Measurements from ENCODE around the gene MZT2A.
"Not testable (repeated sequence)": the region's sequence is repeated elsewhere in the genome, so short reads cannot be mapped to it uniquely, and the experiment has no call there.

The MZT2A gene

DNA sequence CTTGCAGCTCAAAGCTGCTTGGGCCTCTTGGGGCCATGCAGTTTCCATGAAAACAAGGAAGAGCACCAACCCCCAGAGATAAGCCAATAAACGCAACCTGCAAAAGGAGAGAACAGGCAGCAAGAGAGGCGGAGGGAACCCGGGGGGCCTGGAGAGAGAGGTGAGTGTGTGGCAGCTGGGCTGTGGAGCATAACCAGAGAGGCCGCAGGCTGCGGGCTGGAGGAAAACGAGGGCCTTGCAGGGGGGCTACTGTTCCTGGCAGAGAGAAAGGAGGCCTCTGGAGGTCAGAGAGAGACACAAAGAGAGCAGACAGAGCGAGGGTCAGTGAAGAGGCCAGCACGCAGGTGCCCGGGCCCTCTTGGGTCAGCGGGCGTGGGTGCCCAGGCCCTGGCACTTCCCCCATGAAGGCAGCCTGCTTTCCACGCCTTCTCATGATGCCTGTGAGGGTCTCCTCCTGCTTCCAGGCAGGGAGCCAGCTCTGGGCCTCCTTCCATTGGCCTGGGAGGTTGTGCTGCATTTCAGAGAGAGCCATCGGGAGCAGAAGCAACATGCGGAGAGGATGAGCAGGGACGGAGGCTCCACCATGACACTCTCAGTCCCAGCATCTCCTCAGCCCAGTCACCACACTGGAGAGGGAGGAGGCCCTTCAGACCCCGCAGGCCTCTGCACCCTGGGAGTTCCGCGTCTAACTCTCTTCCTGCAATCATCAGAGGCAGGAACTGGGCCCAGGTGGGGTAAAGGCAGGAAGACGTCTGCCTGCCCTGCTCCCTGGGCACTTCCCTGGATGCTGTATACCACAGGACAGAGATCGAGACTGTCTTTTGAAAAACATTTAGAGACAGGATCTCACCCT is 1.4 kb downstream of the MZT2A start:
- DNase-seq, result not testable (repeated sequence)

DNA sequence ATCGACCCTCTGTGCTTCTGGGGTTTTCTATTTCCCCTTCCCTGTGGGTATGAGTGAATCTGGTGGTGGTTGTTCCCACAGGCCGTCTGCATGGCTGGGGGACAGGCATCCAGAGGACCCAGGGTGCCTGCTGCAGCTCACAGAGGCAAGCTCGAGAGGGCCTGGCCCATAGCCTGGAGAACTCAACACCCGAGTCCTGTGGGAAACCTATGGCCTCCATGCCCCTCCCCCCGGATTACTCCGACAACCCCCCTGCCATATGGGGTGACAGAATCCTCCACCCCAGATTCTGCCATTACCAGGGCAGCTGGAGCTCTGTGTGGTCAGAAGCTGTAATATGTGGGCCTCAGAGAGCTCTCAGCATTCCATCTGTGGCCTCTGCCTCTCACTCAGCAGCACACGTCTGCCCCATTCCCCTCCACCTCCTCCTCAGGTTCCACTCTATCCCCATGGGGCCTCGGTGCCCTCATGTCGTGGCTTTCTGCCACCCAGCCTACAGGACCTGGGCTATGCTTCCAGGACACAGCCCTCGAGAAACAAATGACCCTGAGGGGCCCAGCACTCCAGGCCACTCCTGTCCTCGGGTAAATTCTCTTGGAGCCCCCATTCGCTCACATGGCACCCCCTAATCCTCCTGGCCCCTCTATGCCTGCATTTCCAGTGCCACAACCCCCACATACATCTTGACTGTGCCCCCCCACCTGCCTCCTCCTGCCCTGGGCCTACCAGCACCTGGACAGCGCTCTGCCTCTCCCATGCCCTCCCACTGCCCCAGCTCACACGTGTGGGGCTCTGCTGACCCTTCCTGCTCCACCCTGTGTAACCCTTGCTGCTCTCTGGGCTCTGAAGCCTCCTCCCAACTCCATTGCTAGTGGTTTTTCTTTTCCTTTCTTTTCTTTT is 3.6 kb downstream of the MZT2A start:
- no peak for DNase-seq

DNA sequence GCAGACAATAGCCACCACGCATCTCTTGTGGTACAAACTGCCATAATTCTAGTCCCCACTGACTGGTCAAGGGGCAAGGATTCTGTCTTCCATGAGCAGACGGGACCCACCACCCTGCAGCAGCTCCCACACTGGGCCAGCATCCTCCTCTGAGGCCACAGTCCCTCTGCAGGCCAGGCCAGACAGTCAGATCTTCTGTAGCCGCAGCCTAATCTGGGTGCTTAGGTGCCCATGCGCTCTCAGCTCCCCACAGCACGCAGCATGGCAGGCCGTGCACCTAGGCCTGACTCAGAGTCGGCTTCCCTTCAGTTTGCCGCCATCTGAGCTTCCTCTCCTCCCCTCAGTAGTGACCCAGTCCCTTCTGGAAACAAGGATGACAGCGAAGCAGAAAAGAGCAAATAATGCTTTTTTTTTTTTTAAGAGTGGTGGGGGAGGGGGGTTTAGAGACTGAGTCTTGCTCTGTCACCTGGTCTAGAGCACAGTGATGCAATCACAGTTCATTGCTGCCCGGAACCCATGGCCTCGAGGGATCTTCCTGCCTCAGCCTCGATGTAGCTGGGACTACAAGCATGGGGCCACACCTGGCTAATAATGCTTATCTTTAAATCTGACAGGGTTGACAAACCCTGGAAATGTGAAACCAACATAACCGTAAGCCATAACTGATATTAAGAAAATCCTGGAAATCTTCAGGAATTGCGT is 5.8 kb downstream of the MZT2A start:
- not testable (repeated sequence) for DNase-seq

DNA sequence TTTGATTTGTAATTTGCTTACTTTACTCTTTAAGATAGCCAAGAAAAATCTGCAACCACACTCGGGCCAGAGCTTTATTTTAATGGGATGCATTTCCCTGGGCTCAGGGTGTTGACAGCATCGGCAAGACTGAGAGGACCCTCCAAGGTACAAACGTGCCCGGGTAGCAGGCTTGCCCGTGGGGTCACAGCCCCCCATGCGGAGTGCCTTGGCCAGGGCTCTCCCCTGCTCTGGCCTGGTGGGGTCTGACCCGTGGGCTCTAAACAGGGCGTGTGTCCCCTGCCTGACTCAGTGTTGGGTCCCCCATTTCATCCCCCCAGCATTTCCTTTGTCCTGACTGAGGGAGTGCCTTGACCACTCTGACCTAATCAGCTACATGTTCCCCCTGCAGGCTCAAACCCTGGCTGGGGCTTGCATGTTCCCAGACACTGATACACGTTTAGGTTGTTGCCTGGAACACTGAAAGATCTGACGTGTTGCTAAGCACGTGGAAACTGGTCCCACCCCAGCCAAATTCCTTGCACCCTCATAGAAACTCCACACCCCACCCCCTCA is 7.2 kb downstream of the MZT2A start:
- not testable (repeated sequence) for DNase-seq

DNA sequence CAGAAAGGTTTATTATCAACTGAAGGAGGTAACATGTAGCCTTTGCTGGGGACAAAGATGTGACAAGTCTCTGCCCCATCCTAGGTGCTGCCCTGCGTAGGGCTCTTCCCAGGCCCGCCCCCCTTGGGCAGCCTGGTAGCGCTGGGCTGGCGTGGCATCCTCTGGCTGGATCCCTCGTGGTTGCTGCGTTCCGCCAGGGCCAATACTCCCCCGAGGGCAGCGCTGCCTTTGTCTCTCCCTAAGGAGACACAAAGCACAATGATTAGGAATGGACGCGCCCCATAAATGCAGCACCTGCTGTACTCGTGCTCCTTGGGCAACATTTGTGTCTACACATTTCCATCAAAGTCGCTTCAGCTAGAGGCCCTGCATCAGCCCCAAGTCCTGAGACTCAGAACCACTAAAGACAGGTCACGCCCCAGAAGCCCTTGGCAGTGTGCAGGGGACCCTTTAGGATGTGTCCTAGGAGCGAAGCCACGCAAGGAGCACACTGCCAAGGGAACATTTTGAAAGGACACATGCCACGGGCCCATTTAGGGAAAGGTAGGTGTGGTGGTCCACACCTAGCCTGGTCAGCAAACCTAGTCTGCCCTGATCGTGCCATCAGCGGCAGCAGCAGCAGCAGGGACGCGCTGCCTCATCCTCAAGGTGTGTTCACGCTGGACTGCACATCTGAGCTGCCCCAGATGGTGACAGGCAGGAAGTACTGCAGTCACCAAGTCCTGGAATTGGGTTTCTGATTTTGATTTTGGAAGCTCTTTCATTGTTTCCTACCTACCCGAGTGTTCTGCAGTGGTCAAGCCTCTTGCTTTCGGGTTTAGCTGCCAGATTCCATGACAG is 8.0 kb downstream of the MZT2A start:
- DNase-seq, result not testable (repeated sequence)

DNA sequence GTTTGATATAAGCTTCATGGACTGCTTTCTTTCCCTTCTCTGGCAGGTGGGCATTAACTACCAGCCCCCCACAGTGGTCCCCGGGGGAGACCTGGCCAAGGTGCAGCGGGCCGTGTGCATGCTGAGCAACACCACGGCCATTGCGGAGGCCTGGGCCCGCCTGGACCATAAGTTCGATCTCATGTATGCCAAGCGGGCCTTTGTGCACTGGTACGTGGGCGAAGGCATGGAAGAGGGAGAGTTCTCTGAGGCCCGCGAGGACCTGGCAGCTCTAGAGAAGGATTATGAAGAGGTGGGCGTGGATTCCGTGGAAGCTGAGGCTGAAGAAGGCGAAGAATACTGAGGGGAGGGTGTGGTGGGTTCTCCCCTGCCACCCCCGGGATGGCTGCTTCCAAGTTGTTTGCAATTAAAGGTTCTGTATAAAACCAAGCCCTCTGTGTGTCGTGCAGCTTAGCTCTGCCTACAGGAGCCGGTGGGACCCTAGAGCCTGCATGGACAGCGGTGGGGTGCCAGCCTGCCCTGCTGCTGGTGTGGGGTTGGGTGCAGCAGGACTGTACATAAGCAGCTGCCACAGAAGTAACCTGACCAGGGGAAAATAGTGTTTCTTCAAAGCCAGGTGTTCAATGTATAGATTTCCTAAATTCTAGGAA is 9.6 kb downstream of the MZT2A start:
- not testable (repeated sequence) for DNase-seq

DNA sequence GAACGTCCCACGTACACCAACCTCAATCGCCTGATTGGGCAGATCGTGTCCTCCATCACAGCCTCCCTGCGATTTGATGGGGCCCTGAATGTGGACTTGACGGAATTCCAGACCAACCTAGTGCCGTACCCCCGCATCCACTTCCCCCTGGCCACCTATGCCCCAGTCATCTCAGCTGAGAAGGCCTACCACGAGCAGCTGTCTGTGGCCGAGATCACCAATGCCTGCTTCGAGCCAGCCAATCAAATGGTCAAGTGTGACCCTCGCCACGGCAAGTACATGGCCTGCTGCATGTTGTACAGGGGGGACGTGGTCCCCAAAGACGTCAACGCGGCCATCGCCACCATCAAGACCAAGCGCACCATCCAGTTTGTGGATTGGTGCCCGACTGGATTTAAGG is 11.8 kb downstream of the MZT2A start:
- not testable (repeated sequence) for DNase-seq

DNA sequence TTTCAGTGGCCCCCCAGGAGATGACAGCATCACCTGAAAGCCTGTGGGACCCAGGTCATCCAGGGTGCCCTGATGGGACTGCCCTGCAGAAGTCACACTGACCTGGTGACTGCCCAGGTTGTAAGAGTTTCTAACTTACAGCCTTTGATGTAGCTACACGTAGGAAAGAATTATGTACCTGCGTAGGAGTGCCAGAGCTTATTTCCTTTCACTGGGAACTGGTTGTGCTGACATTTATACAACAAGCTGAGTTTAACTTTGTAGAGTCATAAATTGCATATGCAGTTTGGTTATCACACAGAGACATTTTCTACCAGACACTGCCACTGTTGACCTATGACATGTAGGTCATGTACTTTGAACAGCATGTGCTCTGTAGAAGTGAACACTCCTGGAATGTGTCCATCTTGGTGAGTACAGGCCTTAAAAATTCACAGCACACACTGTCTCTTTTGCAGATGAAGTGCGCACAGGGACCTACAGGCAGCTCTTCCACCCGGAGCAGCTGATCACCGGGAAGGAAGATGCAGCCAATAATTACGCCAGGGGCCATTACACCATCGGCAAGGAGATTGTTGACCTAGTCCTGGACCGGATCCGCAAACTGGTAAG is 13.2 kb downstream of the MZT2A start:
- not testable (repeated sequence) for DNase-seq

DNA sequence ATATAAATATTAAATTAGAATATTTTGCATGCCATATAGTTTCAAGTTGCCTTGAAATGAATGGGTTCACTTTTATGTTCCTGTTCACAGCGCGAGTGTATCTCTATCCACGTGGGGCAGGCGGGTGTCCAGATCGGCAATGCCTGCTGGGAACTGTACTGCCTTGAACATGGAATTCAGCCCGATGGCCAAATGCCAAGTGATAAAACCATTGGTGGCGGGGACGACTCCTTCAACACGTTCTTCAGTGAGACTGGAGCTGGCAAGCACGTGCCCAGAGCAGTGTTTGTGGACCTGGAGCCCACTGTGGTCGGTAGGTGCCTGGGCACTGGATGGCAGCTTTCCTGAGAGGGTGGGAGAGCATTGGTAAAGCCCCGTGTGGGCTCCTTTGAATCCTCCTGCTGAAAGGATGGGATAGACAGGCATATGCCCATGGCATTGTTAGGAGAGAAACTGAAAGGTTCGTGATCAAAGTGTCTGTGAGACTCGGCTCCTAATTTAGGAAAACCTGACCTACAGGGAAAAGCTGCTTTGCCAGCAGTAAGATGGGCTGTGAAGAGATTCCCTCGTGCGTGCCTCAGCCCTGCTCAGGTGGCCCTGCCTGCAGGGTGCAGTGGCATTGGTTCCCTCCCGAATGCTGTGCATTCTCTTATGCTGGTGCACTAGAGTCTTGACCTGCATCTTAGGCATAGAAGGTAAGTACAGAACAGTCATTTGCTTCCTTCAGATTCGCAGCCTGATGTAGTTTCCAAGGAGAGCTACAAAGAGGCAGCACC is 13.9 kb downstream of the MZT2A start:
- DNase-seq, result not testable (repeated sequence)

DNA sequence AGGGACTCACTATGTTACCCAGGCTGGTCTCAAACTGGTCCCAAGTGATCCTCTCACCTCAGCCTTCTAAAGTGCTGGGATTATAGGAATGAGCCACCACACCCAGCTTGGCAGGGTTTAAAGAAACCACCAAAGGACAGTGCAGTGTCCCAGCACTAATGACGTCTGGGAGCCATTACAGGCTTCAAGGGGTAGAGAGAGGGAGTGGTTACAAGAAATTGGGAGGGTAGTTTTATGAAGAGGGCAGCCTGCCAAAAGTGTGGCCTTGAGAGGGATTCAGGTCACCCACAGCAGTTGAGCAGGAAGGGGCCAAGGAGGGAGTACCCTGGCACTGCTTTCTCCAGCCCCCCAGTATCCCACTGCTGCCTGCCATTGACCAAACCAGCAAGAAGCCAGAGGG is 15.0 kb downstream of the MZT2A start:
- DNase-seq, result not testable (repeated sequence)

DNA sequence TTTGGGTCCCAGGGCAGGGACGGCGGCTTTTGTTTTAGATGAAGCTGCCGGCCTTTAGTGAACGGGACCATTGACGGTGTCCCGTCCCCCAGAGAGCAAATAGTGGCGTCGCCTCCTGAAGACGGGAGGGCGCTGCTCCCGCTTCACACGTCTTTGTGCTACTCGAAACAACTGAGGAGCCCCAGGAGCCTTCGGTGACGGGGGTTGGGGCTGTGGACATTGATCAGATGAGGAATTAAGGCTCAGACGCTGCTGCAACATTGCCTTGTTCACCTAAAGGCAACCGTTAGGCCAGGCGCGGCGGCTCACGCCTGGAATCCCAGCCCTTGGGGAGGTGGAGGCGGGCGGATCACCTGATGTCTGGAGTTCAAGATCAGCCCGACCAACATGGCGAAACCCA is 15.8 kb downstream of the MZT2A start:
- not testable (repeated sequence) for DNase-seq

DNA sequence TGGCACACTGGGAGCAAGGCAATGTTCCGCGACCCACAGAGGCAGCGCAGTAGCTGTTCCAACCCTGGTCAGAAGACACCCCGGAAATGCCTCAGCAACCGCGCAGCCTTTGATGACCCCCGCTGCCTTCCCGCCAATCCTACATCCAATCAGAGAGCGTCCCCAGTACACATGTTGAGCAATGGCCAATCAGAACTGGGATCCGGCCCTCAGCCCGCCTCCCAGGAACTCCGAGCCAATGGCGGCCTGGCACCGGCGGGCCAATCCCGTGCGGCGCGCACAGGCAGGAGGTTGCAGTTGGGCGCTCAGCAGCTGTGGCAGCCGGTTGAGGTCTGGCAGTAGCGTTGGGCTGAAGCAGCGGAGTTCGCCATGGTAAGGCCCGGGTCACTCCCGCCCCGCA is 16.4 kb downstream of the MZT2A start, which contains the start of gene TUBA3D:
TUBA3D (plus strand) TSS at position 289 of the 400 bp plus-strand sequence; CDS start at position 370, 81 bp downstream.
- no peak for DNase-seq

DNA sequence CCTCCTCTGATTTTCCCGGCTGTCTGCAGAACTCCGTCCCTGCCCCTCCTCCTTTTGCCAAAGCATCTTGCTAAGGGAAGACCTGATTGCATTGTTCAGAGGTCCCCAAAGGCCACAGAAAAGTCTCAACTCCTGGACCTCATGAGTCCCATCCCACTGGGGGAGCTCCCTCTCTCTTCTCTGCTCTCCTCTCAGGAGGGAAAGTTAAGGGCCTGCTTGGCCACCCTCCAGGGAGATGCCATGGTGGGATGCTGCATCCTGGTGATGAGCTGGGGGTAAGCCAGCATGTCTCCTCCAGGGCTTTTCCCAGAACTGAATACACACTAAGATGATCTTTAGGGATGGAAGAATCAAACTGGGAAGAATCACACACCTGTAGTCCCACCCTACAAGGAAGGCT is 18.9 kb downstream of the MZT2A start:
- not testable (repeated sequence) for DNase-seq

DNA sequence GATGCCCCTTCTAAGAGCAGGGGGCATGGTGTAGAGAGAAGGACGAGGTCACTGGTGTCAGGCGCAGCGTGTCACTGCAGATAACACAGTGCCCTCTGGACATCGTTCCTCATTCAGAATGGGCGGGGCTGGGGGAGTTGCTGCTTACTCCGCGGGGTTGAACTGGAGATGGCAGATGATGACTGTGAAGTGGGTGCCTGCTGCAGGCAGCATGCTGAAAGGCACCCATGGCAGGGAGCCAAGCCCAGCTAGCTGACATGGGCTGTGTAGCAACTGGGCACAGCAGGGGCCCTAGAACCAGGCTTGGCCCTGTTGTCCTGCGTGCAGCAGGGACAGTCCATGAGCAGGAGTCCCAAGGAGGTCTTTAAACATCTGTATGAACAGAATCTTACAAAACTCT is 20.6 kb downstream of the MZT2A start:
- not testable (repeated sequence) for DNase-seq

DNA sequence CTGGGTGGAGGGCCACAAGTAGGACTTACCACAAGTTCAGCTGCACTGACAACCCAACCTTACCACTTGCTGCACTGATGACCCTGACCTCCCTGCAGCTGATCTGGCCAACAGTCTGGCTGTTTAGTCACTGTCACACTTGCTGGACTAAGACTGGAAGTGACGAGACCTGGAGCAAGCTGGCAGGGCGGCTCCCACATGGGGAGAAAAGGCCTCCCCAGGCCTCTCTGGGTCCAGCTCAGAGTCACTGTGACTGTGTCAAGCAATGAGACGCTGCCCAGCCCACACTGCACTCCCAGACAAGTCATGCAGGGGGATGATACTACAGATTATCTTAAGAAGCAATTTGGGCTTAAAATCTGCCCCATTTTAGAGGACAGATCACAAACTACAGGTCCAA is 21.3 kb downstream of the MZT2A start:
- DNase-seq, result not testable (repeated sequence)

DNA sequence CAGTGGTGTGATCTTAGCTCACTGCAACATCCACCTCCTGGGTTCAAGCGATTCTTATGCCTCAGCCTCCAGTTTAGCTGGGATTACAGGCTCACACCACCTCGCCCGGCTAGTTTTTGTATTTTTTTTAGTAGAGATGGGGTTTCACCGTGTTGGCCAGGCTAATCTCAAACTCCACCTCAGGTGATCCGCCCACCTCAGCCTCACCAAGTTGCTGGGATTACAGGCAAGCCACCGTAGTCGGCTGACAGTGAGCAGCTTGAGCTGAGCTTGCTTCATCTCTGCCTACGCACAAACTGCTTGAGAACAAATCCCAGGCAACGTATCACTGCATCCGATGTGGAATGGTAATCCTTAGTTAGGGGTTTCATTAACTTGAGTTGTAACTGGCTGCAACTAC is 24.5 kb downstream of the MZT2A start:
- DNase-seq, result not testable (repeated sequence)

DNA sequence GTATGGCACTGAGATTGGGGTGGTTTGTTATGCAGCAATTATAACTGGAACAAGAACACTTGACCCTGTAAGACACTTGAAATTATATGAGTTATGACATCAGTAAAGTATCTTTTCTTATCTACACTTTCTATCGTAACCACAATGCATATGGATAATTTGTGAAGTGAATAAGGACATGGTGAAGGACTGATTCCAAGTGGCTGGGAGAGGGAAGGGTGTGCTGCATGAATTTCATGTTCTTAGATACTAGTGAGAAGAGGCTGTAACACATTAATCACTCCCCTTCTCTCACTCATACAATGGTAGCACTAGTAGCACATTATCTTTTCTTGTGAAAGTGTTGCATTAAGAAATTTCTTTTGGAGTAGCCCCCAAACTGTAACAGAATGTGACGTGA is 37.3 kb downstream of the MZT2A start:
- DNase-seq, result not testable (repeated sequence)

DNA sequence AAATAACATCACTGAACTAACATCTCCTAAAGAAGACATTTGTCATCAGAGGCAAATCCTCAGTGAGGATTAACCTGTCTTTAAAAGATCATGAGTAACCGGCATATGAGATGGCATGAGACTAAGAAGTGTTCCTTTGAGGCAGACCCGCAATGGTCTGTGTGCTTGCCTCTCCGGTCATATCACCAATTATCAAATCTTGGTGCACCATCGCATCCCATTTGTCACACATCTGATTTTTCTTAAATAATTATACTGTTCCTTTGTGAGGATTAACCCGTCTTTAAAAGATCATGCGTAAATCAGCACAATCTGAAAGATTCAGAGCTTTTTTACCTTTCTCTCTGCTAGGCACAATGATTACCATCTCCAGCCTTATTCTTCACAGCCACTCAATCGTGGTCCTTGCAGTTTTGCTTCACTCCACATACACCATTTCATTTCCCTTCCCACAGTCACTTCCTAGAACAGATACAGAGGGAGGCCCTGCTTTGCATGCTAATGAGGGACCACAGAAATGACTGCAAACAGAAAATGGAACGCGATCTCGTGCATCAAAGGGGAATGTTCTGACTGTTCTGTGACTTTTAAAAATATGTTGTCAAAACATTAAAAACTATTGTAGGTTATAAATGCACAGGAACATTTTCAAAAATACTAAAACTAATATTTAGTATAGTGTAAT is 40.8 kb downstream of the MZT2A start:
- not testable (repeated sequence) for DNase-seq

DNA sequence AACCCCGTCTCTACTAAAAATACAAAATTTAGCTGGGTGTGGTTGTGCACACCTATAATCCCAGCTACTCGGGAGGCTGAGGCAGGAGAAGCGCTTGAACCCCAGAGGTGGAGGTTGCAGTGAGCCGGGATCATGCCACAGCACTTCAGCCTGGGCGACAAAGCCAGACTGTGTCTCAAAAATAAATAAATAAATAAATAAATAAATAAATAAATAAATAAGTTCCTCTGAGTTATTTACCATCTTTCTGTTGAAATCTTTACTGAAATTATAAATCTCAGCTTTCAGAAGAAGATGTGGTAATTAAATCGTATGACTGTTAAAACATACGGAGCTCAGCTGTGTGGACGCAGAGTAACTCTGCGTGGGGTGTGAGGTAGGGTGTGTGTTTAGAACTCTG is 44.2 kb downstream of the MZT2A start:
- not testable (repeated sequence) for DNase-seq
